Thoracic aorta (tissue), 2 donors: ENCODE data around the gene COPZ1. TPM values are rescaled to one million over a fixed set of nuclear protein-coding genes. Genes with fewer than 3 reads are reported as not detected.

Experiments
- ATAC-seq: fragments of 150-250 bp; one replicate; pipeline ENCODE4 v1.8.0; 2017; ENCODE audit warnings: low read depth; ENCODE audit not compliant: insufficient number of reproducible peaks, low FRiP score
- DNase-seq: peaks from one replicate; pipeline ENCODE4 v3.0.0-alpha.2; 2020; ENCODE audit warnings: low spot score
- H3K27ac ChIP-seq, 2 donors: fragments of 200-600 bp; sonication (generic); 1 replicate in 1 of 2; 2 replicates in 1 of 2; pipeline ENCODE4 v1.5.1; 2016; ENCODE audit warnings: mild to moderate bottlenecking in 2 of 2, moderate library complexity in 2 of 2
- H3K27me3 ChIP-seq: fragments of 200-600 bp; sonication (generic); replicated peaks from 2 replicates; pipeline ENCODE4 v1.6.0; 2016; ENCODE audit warnings: mild to moderate bottlenecking; ENCODE audit not compliant: insufficient read depth
- H3K36me3 ChIP-seq: fragments of 200-600 bp; sonication (generic); one replicate; pipeline ENCODE4 v1.5.1; 2016
- H3K4me1 ChIP-seq, 2 donors: fragments of 200-600 bp; sonication (generic); 1 replicate in 1 of 2; 2 replicates in 1 of 2; pipeline versions ENCODE4 v1.5.1 to v1.6.0; 2016; ENCODE audit warnings: low read depth in 2 of 2, mild to moderate bottlenecking in 1 of 2; ENCODE audit not compliant: control insufficient read depth in 1 of 2
- H3K4me3 ChIP-seq: fragments of 200-600 bp; sonication (generic); 2 replicates; pipeline ENCODE4 v1.5.1; 2016; ENCODE audit warnings: mild to moderate bottlenecking
- H3K9me3 ChIP-seq: fragments of 200-600 bp; sonication (generic); 2 replicates; pipeline ENCODE4 v1.5.1; 2016
- total RNA-seq, 2 donors: library from RNA; depleted of rRNA; stranded (reverse); fragments of >200 nt; gene quantifications; one replicate each; pipeline versions ENCODE4 v1.1.0 to v1.2.3, GENCODE V29; 2016
- TF ChIP-seq, protein P1 (sequence below): fragments of 200-600 bp; sonication (generic); IDR thresholded peaks from one replicate; pipeline ENCODE4 v1.5.1; 2019; ENCODE audit warnings: antibody characterized with exemption

Gene COPZ1
- total RNA-seq, 2 donors from 2014 or later, result 38.7 to 59.4 TPM

DNA sequence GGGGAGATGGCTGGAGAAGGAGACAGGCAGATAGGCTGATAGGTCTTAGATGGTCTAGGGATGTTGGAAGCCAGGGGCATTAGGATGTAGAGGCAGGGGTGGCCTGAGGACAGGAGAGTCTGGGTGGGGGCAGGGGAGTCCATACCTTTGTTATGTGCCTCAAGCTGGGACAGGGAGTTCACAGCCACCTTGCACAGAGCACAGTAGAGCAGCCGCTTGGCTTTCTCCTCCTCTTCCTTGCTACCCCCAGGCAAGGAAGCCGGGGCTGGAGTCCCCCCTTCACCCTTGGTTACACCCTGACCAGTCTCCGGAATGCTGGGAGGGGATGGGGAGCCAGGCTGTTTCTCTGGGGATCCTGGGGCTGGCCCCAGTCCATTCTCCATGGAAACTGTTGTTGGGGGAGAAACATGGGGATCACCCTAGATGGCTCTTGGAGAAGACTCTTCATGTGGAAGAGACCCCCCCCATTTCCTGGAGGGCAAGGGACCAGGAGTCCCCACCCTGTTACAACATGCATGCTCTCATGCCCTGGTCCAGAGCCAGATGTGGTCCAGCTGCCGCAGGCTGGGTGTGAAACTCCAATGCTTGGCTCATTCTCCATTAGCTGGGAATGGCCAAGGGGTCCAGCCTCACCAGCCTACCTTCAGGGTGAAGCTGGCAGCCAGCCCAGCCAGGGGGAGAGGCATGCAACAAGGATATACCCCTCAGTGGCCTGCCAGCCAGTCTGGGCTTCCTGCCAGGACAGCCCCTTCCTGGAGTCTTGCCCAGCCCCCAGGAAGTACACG, 46.6 kb downstream of the COPZ1 start:
- no peaks in the 10 kb centered on the region for H3K27me3 ChIP-seq
- TF ChIP-seq, protein P1, sequence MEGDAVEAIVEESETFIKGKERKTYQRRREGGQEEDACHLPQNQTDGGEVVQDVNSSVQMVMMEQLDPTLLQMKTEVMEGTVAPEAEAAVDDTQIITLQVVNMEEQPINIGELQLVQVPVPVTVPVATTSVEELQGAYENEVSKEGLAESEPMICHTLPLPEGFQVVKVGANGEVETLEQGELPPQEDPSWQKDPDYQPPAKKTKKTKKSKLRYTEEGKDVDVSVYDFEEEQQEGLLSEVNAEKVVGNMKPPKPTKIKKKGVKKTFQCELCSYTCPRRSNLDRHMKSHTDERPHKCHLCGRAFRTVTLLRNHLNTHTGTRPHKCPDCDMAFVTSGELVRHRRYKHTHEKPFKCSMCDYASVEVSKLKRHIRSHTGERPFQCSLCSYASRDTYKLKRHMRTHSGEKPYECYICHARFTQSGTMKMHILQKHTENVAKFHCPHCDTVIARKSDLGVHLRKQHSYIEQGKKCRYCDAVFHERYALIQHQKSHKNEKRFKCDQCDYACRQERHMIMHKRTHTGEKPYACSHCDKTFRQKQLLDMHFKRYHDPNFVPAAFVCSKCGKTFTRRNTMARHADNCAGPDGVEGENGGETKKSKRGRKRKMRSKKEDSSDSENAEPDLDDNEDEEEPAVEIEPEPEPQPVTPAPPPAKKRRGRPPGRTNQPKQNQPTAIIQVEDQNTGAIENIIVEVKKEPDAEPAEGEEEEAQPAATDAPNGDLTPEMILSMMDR, result no peak
- H3K27ac ChIP-seq, result peak overlapping the region; percentile 38 to 44
- no peak overlapping the region for H3K4me3 ChIP-seq
- DNase-seq (no peak), ATAC-seq (no peak)
- H3K36me3 ChIP-seq, result peaks cover 4% of the 10 kb centered on the region
- H3K9me3 ChIP-seq, result no peaks in the 10 kb centered on the region
- H3K4me1 ChIP-seq, result peaks cover 10 to 45% of the 10 kb centered on the region in 2 donors

DNA sequence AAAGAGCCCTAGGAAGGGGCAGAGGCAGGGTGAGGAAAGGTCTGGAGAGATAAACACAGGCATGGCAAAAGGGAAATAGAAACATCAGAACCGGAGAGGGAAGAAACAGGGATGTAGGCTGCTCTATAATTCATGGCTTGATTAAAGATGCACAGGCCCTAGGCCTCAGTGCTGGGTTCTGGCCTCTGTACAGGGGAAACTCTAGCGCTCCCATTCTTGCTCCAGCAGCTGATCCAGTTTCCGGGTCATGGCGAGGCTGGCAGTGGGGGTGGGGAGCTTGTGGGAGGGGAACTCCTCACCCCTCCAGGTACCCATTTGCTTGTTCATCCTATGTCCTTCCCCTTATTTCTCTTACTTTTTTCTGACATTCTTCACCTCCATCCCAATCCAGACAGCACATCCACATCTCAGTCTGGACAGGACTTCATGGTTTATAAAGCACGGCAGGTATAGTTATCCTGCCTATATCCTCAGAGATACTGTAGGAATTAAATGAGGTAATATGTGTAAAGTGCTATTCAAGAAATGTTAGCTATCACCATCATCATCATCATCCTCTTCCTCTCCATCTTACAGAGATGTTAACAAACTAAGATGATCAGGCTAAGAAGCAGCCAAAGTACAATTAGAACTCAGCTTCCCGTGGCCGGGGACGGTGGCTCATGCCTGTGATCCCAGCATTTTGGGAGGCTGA, 47.3 kb downstream of the COPZ1 start:
- peaks cover 10 to 45% of the 10 kb centered on the region in 2 donors for H3K4me1 ChIP-seq
- no peaks in the 10 kb centered on the region for H3K27me3 ChIP-seq
- DNase-seq, result no peak
- TF ChIP-seq, protein P1, result no peak
- H3K4me3 ChIP-seq, result no peak overlapping the region
- no peaks in the 10 kb centered on the region for H3K9me3 ChIP-seq
- peak overlapping the region in 1 of 2 donors; percentile 44 for H3K27ac ChIP-seq
- no peak for ATAC-seq
- H3K36me3 ChIP-seq, result peaks cover 4% of the 10 kb centered on the region

GRCh38 chr12:54373649-54374561, 49.0 kb downstream of the COPZ1 start:
- no peaks in the 10 kb centered on the region for H3K9me3 ChIP-seq
- no peaks in the 10 kb centered on the region for H3K27me3 ChIP-seq
- TF ChIP-seq, protein P1, result no peak
- peaks cover 11 to 50% of the 10 kb centered on the region in 2 donors for H3K4me1 ChIP-seq
- H3K4me3 ChIP-seq, result no peak overlapping the region
- H3K27ac ChIP-seq, result no peak overlapping the region
- no peak for DNase-seq
- no peak for ATAC-seq
- H3K36me3 ChIP-seq, result peaks cover 4% of the 10 kb centered on the region

DNA sequence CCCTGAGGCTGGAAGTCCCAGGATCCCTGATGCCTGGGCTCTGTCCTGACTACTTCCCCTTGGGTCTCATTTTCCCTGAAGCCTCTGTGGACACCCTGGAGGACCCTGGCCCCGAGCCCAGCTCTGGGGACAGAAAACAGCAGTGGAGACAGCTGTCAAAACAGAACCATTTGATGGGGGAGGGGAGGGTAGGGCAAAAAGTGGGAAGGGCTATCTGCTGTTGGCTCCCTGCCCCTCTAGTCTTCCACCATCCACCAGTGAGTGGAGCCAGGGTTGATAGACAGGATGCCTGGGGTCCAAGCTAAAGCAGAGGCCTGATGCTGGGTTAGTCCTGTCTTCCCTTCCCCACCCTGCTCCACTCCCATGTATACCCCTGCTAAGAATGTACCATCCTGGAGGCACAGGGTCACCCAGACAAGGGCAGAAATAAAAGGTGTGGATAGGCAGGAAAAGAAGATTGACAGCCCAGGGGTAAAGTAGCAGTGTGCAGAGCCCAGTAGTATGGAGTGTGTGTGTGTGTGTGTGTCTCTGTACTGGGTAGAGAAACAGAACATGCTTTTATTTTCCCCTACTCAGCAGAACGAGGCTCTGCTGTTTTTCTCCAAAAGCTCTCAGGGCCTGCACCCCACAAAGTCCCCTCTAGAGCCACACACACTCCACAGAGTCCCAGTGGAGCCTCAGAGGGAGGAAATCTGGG, 49.8 kb downstream of the COPZ1 start:
- TF ChIP-seq, protein P1, result no peak
- H3K27ac ChIP-seq, result no peak overlapping the region
- no peak for ATAC-seq
- peaks cover 5 to 46% of the 10 kb centered on the region in 2 donors for H3K4me1 ChIP-seq
- no peaks in the 10 kb centered on the region for H3K27me3 ChIP-seq
- H3K36me3 ChIP-seq, result peaks cover 4% of the 10 kb centered on the region
- H3K9me3 ChIP-seq, result no peaks in the 10 kb centered on the region
- DNase-seq, result no peak
- H3K4me3 ChIP-seq, result no peak overlapping the region
